Kidney epithelial cell (primary cell): ENCODE data around the gene CHRNA9. TPM values are rescaled to one million over a fixed set of nuclear protein-coding genes. Genes with fewer than 3 reads are reported as not detected.
"Not testable (repeated sequence)": the region's sequence is repeated elsewhere in the genome, so short reads cannot be mapped to it uniquely, and the experiment has no call there.

ENCODE experiments used
- DNase-seq: peaks from one replicate; pipeline ENCODE4 v3.0.0-alpha.2; 2010; ENCODE audit warnings: low read depth
- H3K27me3 ChIP-seq: 2 replicates; pipeline ENCODE4 v1.6.0; 2011; ENCODE audit warnings: low read length; ENCODE audit not compliant: control insufficient read depth, insufficient read depth
- H3K36me3 ChIP-seq: 2 replicates; pipeline ENCODE4 v1.5.1; 2011; ENCODE audit warnings: low read length; ENCODE audit not compliant: control insufficient read depth, insufficient read depth
- H3K4me3 ChIP-seq: 2 replicates; pipeline ENCODE4 v1.5.1; 2011; ENCODE audit warnings: low read depth, mild to moderate bottlenecking, control low read depth, low read length
- CTCF ChIP-seq: IDR thresholded peaks from 2 replicates; pipeline ENCODE4 v1.5.1; 2011; ENCODE audit warnings: mild to moderate bottlenecking, moderate library complexity, low read length, control low read depth, inconsistent platforms; ENCODE audit not compliant: insufficient read depth, poor library complexity, severe bottlenecking
- total RNA-seq: library from RNA; depleted of rRNA; stranded (reverse); fragments of >200 nt; gene quantifications from 2 replicates; pipeline ENCODE4 v1.2.3, GENCODE V29; 2015

CHRNA9 gene
- total RNA-seq, result 0.07 TPM in 1 of 2 replicates, not detected in the other

- Histone ChIP-seq H3K4me3 (no peak within 1 kb of the TSS), H3K27me3 (no peaks in the 10 kb centered on the region), H3K36me3 (no peaks in the 10 kb centered on the region)
- DNase-seq, result no peak
- TF ChIP-seq CTCF, result no peak
Measured at GRCh38 chr4:40334591-40335524, at the start of gene CHRNA9. Gene CHRNA9, plus strand, starts transcription at chr4:40335333. Its CDS starts 135 bp downstream, at chr4:40335468.

DNA sequence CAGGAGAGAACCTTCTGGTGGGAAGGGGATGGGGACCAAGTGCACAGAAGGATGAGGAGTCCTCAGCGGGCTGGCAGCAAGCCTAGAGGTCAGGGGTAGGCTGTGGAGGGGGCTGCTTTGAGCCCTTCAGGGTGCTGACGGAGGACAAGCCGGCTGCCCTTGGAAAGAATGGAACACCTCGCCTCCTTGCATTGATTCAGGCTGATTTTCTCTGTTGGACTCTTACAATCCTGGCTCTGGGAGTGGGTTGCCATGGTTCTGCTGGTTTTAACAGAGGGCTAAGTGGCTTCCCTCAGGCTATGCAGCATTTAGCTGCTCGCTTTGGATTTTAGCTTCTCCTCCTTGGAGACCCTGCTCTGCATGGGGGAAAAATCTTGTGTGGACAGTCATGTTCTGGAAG lies 49.4 kb upstream of the CHRNA9 start:
- no peaks in the 10 kb centered on the region for H3K27me3 ChIP-seq
- TF ChIP-seq CTCF, result no peak
- no peak for DNase-seq
- no peak overlapping the region for H3K4me3 ChIP-seq
- no peaks in the 10 kb centered on the region for H3K36me3 ChIP-seq

DNA sequence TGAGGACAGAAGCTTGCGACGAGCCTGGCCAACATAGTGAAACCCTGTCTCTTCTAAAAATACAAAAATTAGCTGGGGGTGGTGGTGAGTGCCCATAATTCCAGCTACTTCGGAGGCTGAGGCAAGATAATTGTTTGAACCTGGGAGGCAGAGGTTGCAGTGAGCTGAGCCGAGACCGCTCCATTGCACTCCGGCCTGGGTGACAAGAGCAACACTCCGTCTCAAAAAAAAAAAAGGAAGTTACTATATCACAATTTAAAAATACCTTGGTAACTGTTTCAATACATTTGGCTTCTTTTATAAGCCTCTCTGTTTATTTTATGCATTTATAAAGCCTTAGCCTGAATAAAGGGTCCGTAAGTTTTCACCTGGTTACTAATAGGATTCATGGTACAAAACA lies 46.6 kb upstream of the CHRNA9 start:
- no peak for TF ChIP-seq CTCF
- H3K27me3 ChIP-seq, result no peaks in the 10 kb centered on the region

GRCh38 chr4:40289366-40290188 lies 45.6 kb upstream of the CHRNA9 start:
- H3K36me3 ChIP-seq, result no peaks in the 10 kb centered on the region
- TF ChIP-seq CTCF, result no peak
- DNase-seq, result no peak
- no peaks in the 10 kb centered on the region for H3K27me3 ChIP-seq
- no peak overlapping the region for H3K4me3 ChIP-seq

More for the DNA sequence above, 46.6 kb upstream of the CHRNA9 start:
- no peak overlapping the region for H3K4me3 ChIP-seq
- DNase-seq, result no peak
- H3K36me3 ChIP-seq, result no peaks in the 10 kb centered on the region

- H3K36me3 ChIP-seq, H3K4me3 ChIP-seq, H3K27me3 ChIP-seq, DNase-seq: not testable (repeated sequence)
Measured at GRCh38 chr4:40290611-40291186, 44.4 kb upstream of the CHRNA9 start.

DNA sequence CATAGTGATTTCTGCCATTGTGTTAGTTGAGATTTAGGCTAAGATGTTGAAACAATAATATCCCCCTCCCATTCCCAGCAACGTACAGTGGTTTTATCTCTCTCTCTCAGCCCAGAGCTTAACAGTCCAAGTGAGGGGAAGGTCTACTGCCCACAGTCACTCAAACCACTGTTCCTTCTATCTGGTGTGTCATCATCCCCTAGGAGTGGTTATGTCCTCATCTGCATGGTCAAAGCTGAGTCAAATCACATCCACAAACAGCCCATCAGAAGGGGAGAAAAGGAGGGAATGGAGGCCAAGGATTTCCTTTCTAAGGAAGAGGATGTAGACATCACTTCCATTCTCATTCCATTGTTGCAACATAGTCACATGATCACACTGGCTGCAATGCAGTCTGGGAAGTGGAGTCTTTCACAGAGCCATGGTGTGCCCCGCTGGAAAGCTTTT lies 42.8 kb upstream of the CHRNA9 start:
- TF ChIP-seq CTCF, result no peak
- no peak overlapping the region for H3K4me3 ChIP-seq
- no peak for DNase-seq

More for the DNA sequence above, 42.8 kb upstream of the CHRNA9 start:
- Histone ChIP-seq H3K27me3 (no peaks in the 10 kb centered on the region), H3K36me3 (no peaks in the 10 kb centered on the region)
